ENCODE results near the gene CENPX.

Gene CENPX

DNA sequence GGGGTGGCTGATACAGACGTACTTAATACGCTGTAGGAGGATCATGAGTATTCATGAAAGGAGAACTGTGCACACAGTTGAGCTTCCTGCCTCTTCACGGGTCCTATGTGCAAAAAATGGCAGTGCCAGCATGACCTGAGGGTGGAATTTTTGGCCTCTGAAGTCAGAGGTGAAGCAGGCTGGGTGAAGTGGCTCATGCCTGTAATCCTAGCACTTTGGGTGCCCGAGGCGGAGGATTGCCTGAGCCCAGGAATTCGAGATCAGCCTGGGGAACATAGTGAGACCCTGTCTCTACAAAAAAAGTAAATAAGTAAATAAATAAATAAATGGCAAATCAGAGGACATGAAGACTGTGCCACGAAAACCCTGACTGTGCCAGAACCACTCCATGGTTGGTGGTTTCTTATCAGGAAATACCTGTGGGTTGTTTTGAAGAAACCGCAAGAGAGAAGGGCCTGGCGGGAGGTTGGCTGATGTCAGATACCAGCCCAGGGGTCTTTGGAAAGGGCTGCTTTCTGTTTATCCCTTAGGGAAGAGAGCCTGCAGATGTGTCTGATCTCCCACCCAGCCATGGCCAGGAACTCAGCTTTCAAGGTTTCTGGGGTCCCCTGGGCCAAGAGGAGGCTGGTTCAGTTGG lies 41.9 kb downstream of the CENPX start:
- DNase-seq (ENCODE audit: low read depth): no peak

DNA sequence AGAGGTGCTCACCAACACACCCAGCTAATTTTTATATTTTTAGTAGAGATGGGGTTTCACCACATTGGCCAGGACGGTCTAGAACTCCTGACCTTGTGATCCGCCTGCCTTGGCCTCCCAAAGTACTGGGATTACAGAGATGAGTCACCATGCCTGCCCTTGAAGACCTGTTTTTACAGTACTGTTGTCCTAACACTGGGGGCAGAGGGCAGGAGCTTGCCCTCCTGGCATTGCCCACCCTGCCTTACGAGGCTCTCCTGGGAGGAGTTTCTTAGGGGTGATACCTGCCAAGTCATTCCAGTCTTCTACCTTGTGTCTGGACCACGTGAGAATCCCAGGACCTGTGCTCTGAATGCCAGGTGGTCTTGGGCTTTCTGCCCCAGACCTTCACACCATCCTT lies 42.6 kb downstream of the CENPX start:
- DNase-seq (ENCODE audit: low read depth): no peak

DNA sequence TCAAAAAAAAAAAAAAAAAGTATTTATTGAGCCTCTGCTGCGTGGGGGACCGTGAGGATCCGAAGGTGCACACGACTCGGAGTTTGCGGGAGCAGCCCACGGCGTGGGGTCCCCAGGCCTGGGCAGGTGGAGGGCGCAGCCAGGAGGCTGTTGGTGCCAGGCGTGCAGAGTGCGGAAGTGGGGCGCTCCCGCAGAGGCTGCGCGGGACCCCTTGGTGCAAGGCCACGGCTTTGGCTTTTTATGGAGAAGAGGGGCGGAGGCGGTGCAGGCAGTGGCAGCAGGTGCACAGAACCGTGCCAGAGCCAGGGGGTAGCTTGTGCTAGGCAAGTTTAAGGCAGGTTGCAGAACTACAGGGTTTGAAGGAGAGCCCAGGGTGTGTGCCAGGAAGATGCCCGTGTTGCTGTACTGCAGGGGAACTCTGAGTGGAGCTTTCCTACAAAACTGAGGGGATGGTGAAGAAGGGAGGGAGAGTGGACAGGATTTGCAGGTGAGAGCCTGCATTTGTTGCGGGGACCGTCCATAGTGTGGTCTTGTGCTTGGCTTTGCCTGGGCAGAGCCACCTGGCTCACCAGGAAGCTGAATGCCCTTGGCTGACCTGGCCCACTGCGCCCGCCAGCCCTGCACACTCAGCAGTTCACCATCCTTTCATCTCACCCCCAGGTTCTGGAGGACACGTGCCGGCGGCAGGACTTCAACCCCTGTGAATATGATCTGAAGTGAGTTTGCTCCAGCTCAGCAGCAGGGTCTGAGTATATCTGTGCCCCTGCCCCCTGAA lies 44.0 kb downstream of the CENPX start:
- no peak for DNase-seq (ENCODE audit: low read depth)

DNA sequence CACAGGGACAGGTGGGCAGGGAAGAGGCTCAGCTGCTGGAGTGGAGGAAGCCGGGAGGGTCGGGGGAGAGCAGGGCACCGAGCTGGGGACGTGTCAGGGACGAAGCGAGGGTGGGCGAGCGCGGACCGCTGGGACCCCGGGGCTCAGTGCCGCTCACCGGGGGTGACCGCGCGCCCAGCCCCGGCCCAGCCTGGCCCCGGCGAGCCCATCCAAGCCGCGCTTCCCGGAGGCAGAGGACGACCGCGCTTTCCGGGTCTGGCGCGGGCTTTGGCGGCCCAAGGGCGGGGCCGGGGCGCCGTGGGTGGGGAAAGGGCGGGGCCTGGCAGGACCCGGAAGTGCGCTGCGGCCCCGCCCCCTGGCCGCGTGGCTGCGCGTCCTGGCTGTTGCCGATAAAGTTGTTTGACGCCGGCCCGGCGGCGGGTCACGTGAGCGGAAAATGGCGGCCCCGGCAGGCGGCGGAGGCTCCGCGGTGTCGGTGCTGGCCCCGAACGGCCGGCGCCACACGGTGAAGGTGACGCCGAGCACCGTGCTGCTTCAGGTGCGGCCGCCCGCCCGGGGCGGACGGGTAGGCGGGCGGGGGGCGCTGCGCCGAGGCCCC lies 45.4 kb downstream of the CENPX start, which contains the start of gene ASPSCR1:
TSS of gene ASPSCR1 (plus strand) at position 419 of the 598 bp plus-strand sequence. CDS start at position 437, 18 bp downstream.
- DNase-seq (ENCODE audit: low read depth): peak; percentile 85

DNA sequence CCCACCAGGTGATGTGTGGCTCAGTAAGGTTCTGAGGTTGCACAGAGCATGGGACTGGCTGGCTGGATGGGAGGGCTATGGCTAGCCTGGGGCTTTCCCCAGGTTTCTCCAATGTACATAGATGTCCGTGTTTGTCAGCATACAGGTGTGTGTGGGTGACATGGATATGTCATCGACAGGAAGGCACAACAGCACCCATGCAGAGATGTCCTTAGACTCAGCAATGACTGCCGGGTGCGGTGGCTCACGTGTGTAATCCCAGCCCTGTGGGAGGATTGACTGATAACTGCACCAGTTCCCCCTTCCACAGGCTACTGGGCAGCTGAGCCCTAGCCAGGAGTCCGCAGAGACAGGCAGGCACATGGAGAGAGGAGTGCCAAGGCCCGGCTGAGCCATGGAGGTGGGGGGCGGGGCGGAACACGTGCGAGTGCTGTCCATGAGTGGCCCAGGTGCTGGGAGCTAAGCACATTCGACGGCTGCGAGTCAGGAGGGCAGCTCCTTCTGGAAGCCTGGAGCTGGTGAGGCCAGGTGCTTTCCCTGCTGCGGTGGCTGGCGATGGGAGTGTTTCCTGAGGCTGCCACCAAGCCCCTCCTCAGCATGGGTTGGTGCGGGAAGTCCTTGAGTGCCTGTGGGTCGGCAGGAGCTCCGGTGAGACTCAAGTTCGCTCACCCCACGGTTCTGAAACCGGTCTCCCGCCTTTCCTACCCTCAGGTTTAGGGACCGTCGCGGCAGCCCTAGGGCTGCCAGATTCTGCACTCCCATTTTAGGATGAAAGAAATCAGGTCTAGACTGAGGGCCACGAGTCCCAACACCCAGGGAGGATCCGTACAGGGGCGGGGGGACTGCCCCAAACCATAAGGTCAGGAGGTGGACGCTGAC lies 46.1 kb downstream of the CENPX start:
- DNase-seq (ENCODE audit: low read depth): no peak

DNA sequence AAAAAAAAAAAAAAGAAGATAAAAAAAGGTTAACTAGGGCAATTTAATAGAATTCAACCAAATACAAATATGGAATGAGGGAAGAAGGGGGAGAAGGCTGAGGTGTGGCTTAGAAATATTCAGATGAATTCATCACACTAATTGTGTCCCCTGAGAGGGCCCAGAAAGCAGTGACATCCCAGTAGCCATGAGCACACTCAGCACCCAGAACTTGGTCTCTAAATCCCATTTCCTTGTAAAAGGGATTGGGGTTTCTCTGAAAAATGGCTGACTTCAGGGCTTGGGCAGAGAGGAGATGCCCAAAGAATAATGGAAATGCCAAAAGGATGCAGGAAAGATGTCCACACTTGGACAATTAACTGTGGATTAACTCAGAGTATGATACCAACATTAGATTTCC lies 49.2 kb downstream of the CENPX start:
- no peak for DNase-seq (ENCODE audit: low read depth)

DNA sequence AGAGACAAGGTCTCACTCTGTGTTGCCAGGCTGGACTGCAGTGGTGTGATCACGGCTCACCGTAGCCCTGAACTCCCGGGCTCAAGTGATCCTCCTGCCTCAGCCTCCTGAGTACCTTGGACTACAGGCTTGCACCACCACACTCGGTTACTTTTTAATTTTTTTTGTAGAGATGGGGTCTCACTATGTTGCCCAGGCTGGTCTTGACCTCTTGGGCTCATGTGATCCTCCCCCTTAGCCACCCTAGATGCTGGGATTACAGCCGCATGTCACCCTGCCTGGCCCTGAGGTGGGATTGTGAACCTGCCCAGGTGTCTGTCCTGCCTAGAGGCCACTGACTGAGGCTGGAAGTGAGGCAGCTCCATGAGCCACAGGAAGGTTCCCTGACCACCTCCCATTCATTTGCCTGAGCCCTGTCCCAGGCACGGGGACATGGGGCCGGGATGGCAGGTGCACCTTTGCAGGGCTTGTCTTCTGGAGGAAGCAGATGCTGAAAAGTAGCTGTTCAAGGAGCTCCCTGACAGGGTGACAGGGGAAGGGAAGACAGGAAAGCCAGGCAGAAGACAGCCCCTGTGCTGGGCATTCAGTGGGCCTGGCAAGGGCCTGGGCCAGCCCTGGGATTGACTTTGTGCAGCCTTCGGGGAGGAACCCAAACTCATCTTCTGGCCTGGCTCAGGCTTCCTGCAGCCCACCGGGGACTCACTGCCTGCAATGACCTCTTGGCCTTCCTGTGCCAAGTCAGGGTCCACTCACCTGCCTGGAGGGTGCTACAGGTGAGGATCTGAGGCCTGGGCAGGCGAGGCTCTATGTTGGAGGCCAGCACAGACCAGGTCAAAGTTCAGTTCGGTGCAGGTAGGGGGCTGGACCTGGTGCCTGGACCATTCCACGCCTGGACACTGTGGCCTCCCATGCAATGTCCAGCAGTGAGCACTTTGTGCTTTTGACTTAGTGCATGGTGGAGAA lies 53.5 kb downstream of the CENPX start:
- DNase-seq (ENCODE audit: low read depth): no peak
